A549 (cell line): ENCODE measurements around the gene PRUNE2.

Experiments used
- BHLHE40 ChIP-seq: IDR thresholded peaks from 2 replicates; pipeline ENCODE4 v1.6.1; 2012; ENCODE audit warnings: low read depth, low read length, inconsistent platforms
- CHD4 ChIP-seq: fragments of 200-600 bp; sonication (generic); IDR thresholded peaks from 2 replicates; pipeline ENCODE4 v1.6.1; 2016; ENCODE audit warnings: antibody characterized with exemption, mild to moderate bottlenecking, borderline replicate concordance
- EP300 ChIP-seq, 2 experiments: fragments of >200 bp; sonication (Bioruptor Twin); formaldehyde crosslinking; IDR thresholded peaks; 2 replicates in 1 of 2; 3 replicates in 1 of 2; pipeline ENCODE4 v1.6.1; 2016 to 2017
- JUN ChIP-seq, 2 experiments: fragments of >200 bp; sonication (Bioruptor Twin); formaldehyde crosslinking; IDR thresholded peaks; 2 replicates in 1 of 2; 3 replicates in 1 of 2; pipeline ENCODE4 v1.6.1; 2016 to 2017
- POLR2A ChIP-seq: IDR thresholded peaks from 2 replicates; pipeline ENCODE4 v1.6.1; 2012; ENCODE audit warnings: mild to moderate bottlenecking, low read length
- POLR2AphosphoS2 ChIP-seq: conservative IDR thresholded peaks from 2 replicates; pipeline ENCODE4 v1.6.1; 2012; ENCODE audit warnings: low read length, improper control_type of control experiment, inconsistent platforms
- RAD21 ChIP-seq, 2 experiments: fragments of >200 bp in 1 of 2; sonication (Bioruptor Twin) in 1 of 2; formaldehyde crosslinking in 1 of 2; IDR thresholded peaks in 1 of 2; conservative IDR thresholded peaks in 1 of 2; 2 replicates in 1 of 2; 3 replicates in 1 of 2; pipeline ENCODE4 v1.6.1; 2012 to 2018; ENCODE audit warnings: inconsistent platforms in 1 of 2
- RCOR1 ChIP-seq: fragments of 150-350 bp; IDR thresholded peaks from 2 replicates; pipeline ENCODE4 v1.6.1; 2014; ENCODE audit warnings: antibody characterized with exemption, low read length, low read depth
- SREBF2 ChIP-seq: fragments of 450-650 bp; IDR thresholded peaks from 2 replicates; pipeline ENCODE4 v1.6.1; 2014; ENCODE audit warnings: mild to moderate bottlenecking, moderate library complexity
- TF ChIP-seq, protein P1 (sequence below): IDR thresholded peaks from 2 replicates; pipeline ENCODE4 v1.6.1; 2012
- TF ChIP-seq, protein P2 (sequence below): fragments of >200 bp; sonication (Bioruptor Twin); formaldehyde crosslinking; IDR thresholded peaks from 3 replicates; pipeline ENCODE4 v1.5.1; 2016
- TF ChIP-seq, protein P3 (sequence below): fragments of 200-600 bp; sonication (generic); IDR thresholded peaks from 2 replicates; pipeline ENCODE4 v1.6.1; 2016; ENCODE audit warnings: antibody characterized with exemption, mild to moderate bottlenecking, moderate library complexity
- TF ChIP-seq, protein P4 (sequence below): fragments of 450-650 bp; IDR thresholded peaks from 2 replicates; pipeline ENCODE4 v1.6.1; 2014; ENCODE audit warnings: antibody characterized with exemption

DNA sequence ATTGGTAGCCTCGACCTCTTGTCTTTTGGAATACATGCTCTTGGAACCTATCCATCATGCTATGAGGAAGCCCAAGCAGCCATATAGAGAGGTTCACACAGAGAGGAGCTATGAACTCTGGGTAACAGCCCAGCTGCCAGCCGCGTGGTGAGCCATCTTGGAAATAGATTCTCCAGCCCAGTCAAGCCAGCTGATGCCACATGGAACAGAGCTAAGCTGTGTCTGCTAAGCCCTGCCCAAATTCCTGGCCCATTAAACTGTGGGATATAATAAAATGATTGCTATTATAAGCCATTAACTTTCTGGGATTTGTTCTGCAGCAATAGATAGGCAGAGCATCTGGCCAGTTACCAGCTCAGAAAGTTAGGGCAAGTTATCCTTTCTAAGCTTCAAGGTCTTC lies 4.9 kb upstream of the PRUNE2 start:
- TF ChIP-seq, protein P1, sequence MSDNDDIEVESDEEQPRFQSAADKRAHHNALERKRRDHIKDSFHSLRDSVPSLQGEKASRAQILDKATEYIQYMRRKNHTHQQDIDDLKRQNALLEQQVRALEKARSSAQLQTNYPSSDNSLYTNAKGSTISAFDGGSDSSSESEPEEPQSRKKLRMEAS, result no peak
- TF ChIP-seq SREBF2 (no peak), RAD21 (conservative IDR thresholded peaks at IDR 0.05 in 1 of 2, IDR thresholded peaks at IDR 0.05 in 1 of 2) (no peak), EP300 (IDR thresholded peaks at IDR 0.05) (no peak), RCOR1 (no peak), POLR2A (no peak), JUN (IDR thresholded peaks at IDR 0.05) (no peak), POLR2AphosphoS2 (no peak), CHD4 (no peak), BHLHE40 (no peak)
- TF ChIP-seq, protein P2, sequence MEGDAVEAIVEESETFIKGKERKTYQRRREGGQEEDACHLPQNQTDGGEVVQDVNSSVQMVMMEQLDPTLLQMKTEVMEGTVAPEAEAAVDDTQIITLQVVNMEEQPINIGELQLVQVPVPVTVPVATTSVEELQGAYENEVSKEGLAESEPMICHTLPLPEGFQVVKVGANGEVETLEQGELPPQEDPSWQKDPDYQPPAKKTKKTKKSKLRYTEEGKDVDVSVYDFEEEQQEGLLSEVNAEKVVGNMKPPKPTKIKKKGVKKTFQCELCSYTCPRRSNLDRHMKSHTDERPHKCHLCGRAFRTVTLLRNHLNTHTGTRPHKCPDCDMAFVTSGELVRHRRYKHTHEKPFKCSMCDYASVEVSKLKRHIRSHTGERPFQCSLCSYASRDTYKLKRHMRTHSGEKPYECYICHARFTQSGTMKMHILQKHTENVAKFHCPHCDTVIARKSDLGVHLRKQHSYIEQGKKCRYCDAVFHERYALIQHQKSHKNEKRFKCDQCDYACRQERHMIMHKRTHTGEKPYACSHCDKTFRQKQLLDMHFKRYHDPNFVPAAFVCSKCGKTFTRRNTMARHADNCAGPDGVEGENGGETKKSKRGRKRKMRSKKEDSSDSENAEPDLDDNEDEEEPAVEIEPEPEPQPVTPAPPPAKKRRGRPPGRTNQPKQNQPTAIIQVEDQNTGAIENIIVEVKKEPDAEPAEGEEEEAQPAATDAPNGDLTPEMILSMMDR, result no peak
- TF ChIP-seq, protein P3, sequence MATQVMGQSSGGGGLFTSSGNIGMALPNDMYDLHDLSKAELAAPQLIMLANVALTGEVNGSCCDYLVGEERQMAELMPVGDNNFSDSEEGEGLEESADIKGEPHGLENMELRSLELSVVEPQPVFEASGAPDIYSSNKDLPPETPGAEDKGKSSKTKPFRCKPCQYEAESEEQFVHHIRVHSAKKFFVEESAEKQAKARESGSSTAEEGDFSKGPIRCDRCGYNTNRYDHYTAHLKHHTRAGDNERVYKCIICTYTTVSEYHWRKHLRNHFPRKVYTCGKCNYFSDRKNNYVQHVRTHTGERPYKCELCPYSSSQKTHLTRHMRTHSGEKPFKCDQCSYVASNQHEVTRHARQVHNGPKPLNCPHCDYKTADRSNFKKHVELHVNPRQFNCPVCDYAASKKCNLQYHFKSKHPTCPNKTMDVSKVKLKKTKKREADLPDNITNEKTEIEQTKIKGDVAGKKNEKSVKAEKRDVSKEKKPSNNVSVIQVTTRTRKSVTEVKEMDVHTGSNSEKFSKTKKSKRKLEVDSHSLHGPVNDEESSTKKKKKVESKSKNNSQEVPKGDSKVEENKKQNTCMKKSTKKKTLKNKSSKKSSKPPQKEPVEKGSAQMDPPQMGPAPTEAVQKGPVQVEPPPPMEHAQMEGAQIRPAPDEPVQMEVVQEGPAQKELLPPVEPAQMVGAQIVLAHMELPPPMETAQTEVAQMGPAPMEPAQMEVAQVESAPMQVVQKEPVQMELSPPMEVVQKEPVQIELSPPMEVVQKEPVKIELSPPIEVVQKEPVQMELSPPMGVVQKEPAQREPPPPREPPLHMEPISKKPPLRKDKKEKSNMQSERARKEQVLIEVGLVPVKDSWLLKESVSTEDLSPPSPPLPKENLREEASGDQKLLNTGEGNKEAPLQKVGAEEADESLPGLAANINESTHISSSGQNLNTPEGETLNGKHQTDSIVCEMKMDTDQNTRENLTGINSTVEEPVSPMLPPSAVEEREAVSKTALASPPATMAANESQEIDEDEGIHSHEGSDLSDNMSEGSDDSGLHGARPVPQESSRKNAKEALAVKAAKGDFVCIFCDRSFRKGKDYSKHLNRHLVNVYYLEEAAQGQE, result no peak
- TF ChIP-seq, protein P4, sequence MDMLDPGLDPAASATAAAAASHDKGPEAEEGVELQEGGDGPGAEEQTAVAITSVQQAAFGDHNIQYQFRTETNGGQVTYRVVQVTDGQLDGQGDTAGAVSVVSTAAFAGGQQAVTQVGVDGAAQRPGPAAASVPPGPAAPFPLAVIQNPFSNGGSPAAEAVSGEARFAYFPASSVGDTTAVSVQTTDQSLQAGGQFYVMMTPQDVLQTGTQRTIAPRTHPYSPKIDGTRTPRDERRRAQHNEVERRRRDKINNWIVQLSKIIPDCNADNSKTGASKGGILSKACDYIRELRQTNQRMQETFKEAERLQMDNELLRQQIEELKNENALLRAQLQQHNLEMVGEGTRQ, result no peak
